HG03139 (cell line): ENCODE results near the gene GRIA2.
"Not testable (repeated sequence)": the region's sequence is repeated elsewhere in the genome, so short reads cannot be mapped to it uniquely, and the experiment has no call there.

ENCODE experiments used
- ATAC-seq: cut with Tn5 transposase; IDR thresholded peaks from one replicate; pipeline ENCODE4 v1.9.1; 2021; ENCODE audit not compliant: unreplicated experiment

The GRIA2 gene

DNA sequence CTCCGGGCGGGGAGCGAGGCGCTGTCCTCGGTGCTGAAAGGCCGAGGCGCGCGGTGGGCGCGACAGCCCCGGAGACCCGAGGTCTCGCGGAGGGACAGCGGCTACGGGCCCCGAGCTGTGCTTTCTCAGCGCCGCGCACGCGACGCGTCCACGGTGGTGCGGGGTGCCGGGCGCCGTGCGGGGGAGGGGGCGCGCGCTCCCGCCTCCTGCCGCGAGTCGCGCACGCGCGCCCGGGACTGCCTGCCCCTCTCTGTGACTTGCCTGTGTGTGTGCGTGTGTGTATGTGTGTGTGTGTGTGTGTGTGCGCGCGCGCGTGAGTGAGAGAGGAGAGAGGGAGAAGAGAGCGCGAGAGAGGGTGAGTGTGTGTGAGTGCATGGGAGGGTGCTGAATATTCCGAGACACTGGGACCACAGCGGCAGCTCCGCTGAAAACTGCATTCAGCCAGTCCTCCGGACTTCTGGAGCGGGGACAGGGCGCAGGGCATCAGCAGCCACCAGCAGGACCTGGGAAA lies at the start of gene GRIA2:
Gene GRIA2 (plus strand): TSS at position 358 of the 511 bp plus-strand sequence. CDS start 315 bp downstream, outside the sequence.
- ATAC-seq = no peak

DNA sequence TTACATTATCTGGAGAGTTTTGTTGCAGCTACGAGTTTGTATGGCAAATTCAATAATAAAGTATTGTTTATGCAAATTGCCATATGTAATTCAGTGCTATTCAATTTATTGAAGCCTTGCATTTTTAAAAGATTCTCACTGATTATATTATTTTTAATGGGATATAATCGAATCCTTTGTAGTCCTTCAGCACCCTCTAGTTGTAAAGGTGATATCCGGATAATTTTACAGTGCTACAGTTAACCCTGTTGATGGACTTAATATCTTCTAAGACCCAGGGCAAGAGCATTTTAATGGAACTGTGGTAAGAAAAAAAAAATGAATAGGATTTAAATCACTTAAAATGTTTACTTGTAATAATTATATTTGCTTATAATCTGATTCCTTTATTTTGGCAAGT lies 48.5 kb upstream of the GRIA2 start:
- ATAC-seq = no peak

DNA sequence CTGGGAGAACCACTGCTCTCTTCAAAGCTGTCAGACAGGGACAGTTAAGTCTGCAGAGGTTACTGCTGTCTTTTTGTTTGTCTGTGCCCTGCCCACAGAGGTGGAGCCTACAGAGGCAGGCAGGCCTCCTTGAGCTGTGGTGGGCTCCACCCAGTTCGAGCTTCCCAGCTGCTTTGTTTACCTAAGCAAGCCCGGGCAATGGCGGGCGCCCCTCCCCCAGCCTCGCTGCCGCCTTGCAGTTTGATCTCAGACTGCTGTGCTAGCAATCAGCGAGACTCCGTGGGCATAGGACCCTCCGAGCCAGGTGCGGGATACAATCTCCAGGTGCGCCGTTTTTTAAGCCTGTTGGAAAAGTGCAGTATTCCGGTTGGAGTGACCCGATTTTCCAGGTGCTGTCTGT lies 40.3 kb upstream of the GRIA2 start:
- not testable (repeated sequence) for ATAC-seq

DNA sequence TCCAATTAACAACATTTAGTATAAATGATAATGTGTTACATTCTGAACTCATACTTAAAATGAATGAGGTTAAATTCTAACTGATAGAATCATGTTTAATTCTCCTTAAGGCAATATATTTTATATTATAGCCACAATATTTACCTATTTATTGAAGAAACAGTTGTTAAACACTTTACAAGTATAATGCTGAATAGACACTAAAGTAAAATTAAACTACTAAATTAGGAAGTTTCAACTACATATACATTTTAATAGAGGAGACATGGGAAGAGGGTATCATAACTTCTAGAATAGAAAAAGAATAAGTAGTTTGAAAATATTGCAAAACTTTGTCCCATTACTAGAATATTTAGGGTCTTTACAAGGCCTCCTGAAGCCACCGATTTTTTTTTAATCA lies 36.2 kb upstream of the GRIA2 start:
- ATAC-seq = no peak

DNA sequence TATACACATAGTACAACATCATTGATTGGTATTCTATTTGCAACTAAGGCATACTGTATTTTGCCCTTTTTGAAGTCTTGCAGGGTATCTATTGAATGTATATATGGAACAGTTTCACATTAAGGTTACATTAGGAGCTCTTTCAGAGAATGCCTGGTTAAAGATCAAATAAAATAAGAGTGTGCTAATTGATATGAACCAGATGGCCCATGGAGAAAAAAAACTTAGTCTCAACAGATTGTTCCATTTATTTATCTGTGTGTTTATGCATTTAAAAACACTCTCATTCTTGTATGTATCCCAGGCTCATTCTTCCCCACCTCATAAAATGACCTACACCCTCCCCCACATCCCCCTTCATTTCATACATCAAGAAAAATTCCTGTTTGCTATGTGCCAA lies 35.2 kb upstream of the GRIA2 start:
- no peak for ATAC-seq

DNA sequence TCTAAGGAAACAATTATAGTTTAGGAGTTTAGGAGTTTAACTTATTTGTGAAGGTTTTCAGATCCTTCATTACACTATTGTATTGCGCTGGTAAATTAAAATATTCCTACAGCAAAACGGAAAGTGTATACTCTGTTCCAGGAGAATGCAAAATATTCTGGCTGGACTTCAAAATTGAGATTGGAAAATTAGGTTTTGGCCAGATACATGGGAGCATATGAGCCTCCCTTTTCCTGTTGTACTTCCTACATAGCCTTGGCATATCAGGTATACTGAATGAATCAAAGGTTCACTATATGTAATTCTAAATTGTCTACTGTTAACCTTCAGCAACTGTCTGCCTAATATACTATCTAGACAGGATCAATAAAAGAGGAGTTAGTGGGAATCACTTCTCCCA lies 25.2 kb upstream of the GRIA2 start:
- no peak for ATAC-seq

DNA sequence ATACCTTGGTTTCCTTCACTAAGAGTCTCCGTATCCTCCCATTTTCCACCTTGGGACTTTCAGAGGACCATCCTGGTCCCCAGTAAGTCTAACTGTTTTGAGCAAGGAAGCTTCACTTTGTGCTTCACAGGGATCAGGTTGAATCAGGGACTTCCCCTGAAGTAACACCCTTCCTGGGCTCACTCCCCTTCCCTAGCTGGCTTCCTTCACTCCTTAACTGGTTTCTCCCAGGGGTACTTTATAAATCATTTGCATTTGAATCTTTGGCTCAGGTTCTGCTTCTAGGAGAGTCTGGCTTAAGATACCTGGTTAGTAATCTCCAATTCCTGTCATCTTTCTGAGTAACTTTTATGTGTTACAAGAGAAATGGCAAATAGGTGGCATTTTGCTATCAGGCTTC lies 24.5 kb upstream of the GRIA2 start:
- no peak for ATAC-seq

DNA sequence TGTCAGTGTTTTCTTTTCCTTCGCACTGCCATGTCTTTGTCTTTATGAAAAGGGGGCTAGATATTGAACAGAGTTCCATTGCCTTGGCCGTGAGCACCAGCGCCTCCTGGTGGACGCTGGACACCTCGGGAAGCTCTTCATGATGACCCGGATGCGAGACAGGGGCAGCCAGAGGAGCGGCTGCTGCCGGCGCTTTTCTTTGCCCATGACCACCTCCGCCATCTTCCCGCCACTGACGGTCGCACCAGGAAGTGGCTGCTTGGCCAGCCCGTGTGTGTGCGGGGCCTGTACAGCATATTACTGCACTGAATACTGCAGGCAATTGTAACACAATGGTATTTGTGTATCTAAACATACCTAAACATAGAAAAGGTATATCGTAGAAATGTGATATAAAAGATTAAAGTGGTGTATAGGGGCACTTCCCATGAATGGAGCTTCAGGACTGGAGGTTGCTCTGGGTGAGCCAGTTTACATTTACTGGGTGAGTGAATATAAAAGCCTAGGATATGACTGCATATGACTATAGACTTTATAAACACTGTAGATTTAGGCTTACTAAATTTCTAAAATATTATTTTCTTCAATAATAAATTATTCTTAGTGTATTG lies 15.8 kb upstream of the GRIA2 start:
- peak; percentile 55 for ATAC-seq

DNA sequence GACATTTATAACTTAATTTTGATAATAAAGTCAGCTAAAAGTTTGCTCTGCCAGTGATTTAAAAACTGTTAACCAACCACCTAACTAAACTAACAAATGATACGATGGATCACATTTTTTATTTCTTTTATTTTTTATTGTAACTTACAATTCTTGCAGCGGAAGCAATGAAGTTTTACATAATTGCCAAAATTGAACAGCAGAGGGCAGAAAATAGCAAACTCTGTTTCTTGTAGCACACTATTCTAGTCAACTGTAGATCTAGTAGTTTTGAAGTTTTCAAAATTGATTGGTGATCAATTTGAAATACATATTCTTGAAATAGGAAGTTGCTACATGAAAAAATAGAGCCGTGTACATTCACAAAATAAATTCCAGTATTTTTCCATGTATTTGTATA lies 2.8 kb upstream of the GRIA2 start:
- no peak for ATAC-seq

DNA sequence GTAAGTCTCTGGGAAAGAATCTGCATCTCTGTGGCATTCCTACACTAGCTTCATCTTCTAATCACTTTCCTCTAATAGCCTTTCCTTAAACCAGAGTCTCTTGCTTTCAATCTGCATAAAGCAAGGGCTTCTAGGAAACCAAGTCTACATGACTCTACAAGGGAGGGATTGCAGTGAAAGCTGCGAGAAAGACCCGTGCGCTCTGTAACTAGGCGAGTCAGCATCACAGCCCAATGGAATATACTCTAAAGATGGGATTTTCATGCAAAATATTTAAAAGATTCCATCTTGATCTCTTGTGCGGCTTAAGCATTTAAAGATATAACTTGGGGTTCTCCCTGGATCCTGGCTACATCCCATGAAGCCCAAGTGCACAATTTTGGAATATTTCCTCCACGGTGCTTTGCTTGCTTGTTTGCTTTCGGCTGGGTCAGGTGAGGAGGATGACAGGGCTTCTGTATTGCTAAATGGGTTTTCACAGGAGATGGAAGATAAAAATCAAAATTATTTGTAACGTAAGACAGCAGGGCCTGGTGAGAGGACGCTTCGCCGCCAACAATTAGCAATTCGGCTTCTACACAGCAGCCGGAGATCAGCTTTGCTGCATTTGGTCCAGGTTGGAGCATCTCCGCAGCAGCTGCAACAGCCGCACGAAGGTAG lies 687 bp upstream of the GRIA2 start:
- ATAC-seq = no peak

DNA sequence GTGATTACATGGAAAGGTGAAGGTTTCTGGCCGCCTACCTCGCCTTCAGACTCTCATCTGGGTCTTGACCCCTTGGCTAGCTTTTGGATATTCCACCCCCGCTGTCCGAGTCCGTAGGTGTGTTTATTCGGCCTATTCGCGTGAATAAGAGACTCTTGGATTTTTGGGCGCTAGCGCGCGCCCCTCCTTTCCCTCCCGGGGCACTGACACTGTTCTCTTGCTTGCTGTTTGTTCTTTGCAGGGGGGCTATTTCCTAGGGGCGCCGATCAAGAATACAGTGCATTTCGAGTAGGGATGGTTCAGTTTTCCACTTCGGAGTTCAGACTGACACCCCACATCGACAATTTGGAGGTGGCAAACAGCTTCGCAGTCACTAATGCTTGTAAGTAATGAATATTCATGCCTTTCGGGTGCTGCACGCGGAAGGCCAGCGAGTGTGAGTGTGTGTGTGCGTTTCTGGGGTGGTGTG lies 932 bp downstream of the GRIA2 start:
- no peak for ATAC-seq

DNA sequence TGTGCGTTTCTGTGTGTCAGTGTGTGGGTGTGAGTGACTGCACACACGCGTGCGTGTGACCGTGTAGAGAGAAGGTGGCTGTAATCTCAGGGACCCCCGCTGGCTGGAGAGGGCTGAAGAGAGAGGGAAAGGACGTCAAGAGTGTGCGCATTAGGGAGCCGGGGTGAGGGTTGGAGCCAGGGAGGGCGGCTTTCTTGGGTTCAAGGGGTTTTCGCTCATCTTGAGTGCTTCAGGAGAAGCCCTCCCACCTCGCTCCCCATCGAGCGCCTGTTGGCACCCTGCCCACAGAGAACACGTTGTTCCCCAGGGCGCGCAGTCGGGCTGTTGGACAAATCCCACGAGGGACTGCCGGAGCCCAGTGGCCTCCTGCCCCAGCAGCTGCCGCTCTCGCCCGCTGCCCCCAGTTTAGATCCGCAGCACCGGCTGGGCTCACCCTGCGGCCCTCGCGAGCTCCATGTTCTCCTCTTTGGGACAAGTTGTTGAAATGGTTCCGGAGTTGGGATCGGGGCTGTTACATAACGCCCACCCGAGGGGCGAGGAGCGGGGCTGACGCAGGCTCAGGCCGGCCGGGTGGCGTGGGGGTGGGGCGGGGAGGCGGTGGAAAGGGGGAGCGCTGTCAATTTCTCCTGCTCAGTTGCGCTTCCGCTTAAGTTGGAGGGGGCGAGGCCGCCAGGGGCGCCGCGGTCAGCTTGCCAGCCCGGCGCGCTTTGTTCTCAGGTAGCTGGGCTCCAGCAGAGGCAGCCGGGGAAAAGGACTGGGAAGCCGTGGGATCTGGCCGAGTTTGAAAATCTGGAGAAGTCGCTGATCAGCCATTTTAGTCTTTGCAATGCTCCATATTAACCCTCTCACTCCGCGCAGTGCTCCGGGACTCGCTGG lies 1.6 kb downstream of the GRIA2 start:
- ATAC-seq = no peak

DNA sequence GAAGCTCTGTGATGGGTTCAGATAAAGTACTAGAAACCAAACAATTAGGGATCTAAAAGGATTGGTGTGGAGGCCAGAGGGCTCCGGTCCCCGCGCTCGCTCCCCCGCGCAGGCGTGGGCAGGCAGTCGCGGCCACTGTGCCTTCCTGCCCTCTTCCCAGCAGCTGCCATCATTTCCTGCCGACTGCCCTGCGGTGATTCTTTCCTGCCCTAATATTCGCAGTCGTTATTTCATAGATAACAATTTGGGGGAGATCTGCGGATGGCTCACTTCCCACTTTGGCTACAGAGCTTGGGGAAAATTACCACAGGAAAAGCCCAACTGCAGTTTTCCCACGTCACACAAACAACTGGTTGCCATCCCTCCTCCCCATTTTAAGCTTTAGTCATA lies 2.2 kb downstream of the GRIA2 start:
- no peak for ATAC-seq

DNA sequence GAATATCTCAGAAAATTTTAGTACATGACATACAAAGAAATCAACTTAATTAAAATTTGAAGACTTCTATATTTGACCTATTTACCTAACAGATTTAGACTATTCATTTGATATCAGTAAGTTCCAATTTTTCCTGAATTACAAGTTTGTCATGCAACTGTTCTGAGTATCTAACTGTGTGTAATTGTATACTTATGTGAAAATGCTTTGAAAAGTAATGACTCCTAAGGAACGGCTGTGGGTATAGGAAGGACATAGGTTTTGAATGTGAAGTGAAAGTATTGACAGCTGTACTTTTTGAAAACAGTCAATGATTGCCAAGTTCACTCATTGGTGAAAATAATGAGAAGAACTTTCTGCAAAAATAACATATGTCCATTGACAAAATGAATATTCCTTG lies 2.9 kb downstream of the GRIA2 start:
- ATAC-seq = no peak

DNA sequence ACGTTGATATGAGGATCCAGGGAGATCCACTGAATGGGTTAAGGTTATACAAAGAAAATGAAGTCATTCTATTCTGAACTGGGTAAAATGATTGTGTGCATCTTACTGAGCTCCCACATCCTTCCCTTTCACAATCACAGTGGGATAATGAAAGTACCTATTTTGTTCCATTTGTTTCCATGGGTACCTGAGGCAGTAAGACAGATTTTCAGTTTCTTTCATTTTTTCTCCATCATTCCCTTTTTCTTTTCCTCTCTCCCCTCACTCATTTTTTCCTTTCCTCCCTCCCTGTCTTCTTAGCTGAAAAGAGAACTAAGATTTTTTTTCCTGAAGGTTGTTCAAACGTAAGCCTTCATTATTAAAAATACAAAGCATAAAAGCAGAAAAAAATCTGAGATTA lies 4.6 kb downstream of the GRIA2 start:
- ATAC-seq = no peak

DNA sequence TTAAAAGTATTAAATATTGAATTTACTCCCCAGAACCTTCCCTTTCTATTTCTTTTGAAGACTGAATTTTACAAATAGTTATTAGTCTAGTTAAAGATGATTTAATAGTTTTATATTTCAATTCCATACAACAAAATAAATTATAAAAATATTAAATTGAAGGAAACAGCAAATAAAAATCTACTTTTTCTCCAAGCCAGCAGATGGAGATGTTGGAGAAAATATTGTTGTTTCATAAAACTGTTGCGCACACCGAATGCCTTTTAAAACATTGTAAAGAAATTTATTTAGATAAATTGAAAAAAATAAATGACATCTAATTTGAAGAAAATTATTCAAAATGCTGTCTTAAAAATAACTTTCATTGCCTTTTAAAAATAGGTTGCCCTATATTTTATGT lies 5.5 kb downstream of the GRIA2 start:
- no peak for ATAC-seq

DNA sequence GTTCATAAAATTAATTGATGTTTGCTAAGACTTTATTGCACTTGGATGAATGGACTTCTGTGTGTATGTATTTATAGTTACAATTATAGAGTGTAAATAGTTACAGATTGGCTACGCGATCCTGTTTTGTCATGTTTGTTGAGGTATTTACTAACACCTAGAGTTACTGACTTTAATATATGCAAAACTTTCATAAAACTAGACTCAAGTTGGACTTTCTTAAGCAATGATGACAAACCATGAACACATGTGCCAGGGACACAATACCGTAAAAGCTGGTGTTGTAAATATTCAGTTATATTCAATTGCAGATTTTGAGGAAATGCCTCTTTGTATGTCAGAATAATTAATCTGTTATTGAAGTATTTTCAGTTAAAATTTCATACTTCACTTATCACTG lies 6.1 kb downstream of the GRIA2 start:
- no peak for ATAC-seq

DNA sequence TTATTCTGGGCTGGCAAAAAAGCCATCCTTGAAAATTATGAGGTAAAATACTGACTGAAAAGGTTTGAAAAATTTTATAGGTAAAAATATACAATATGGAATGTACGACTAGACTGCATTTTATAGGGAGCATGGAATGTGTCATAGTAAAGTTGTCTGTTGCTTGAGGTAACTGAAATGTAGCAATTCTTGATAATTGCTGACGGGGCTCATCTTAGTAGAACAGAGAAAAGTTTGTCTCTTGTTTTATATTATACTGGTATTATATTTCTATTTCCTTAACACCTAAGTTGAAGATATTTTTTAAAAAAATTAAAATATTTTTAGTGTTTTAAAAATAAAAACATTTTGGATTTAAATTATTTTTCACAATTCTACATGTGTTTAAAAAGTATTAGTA lies 11.0 kb downstream of the GRIA2 start:
- no peak for ATAC-seq

DNA sequence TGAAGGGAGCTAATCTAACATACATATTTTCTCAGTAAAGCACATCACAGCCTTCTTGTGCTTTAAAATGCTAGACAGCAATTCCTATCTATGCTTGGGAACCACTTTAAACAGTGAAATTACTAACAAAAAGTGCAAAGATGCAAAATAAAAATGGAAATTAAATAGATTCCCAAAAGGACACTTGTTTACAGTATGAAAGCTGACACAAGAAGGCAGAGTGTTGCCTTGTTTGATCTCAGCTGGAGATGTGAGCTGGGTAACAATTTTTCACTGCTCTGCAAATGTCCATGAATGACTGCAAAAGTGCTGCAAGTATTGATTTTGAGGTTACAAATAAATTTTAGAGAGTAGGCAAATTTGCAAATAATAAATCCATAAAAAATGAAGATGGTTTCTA lies 22.3 kb downstream of the GRIA2 start:
- ATAC-seq = no peak

DNA sequence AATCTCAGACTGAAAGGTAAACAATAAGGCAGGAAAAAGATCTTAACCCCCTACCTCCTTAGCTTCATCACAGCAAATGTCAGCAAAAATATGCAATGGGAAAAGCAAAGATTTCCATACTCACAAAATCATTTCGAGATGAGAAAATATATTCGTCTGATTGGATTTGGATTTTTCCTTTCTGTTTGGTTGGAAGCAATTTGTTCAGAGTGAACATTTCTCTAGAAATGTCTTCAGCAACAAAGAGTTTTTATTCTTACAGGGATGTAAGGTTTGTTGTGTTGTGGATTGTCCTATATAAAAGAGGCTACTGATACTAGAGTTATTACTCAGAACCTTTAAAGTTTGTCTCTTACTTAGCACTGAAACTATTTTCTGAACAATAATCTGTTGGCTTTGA lies 23.8 kb downstream of the GRIA2 start:
- no peak for ATAC-seq

DNA sequence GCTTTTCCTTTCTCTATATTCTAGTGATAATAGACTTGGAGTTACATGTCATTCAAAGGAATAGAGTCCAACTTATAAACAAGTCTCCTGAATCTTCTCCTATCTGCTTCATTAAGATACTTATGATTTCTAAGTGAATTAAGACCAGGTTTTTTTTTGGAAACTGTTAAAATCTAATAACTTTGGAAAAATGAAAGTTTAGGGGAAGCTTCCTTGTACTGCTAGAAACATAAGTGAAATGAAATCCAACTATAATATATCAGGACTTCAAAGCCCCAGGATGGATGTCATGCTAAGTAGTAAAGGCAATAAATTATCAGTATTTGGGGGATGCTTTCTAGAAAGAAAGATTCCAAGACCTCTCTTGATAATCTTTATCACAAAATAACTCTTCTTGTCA lies 24.8 kb downstream of the GRIA2 start:
- no peak for ATAC-seq

DNA sequence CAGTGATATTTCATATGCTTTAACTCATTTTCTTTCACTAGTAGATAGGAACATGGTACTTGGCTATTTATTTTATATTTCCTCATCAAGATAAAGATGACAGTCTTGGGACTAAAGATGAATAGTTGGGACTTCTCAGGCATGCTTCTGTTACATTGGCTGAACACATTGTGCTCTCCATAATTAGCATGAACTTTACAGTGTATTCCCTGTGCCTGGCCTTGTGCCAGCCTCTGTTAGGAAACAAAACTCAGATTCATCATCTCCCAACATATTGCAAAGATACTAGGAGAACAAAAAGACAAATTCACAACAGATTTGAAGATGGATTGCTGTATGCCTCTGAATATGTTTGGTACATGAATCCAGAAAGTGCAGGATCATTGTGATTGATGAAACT lies 26.4 kb downstream of the GRIA2 start:
- ATAC-seq = no peak
